Non-pigmented ciliary epithelial cell (primary cell): ENCODE data around the gene PDCD2.
"Not testable (repeated sequence)": the region's sequence is repeated elsewhere in the genome, so short reads cannot be mapped to it uniquely, and the experiment has no call there.

Experiments used
- DNase-seq: peaks from one replicate; pipeline ENCODE4 v3.0.0-alpha.2; 2010; ENCODE audit warnings: low read depth

PDCD2 gene

GRCh38 chr6:170552765-170553533, 31.5 kb downstream of the PDCD2 start, which contains the start of gene PSMB1:
Gene PSMB1 (minus strand): TSS chr6:170553307. CDS start chr6:170553242, 65 bp downstream.
- DNase-seq: peak; percentile 78

- no peak for DNase-seq
Measured at GRCh38 chr6:170545405-170545804, 39.0 kb downstream of the PDCD2 start.

- DNase-seq: no peak
Measured at GRCh38 chr6:170542031-170542719, 42.3 kb downstream of the PDCD2 start.

- no peak for DNase-seq
Measured at GRCh38 chr6:170537329-170537728, 47.1 kb downstream of the PDCD2 start.

GRCh38 chr6:170536671-170537070, 47.8 kb downstream of the PDCD2 start:
- no peak for DNase-seq

GRCh38 chr6:170535004-170535403, 49.4 kb downstream of the PDCD2 start:
- DNase-seq: no peak

- DNase-seq: no peak
Measured at GRCh38 chr6:170533792-170534191, 50.6 kb downstream of the PDCD2 start.

- DNase-seq: no peak
Measured at GRCh38 chr6:170532867-170533488, 51.5 kb downstream of the PDCD2 start.

GRCh38 chr6:170529839-170530469, 54.5 kb downstream of the PDCD2 start:
- DNase-seq: no peak

GRCh38 chr6:170527995-170528394, 56.4 kb downstream of the PDCD2 start:
- not testable (repeated sequence) for DNase-seq

GRCh38 chr6:170525795-170526194, 58.6 kb downstream of the PDCD2 start:
- DNase-seq: no peak
